Keratinocyte (primary cell): ENCODE data around the gene NR1H3. TPM values are rescaled to one million over a fixed set of nuclear protein-coding genes. Genes with fewer than 3 reads are reported as not detected.
"Not testable (repeated sequence)": the region's sequence is repeated elsewhere in the genome, so short reads cannot be mapped to it uniquely, and the experiment has no call there.

Experiments used
- DNase-seq: peaks from one replicate; pipeline ENCODE4 v3.0.0-alpha.2; 2011; ENCODE audit warnings: low read depth, missing footprints, low spot score
- FAIRE-seq: peaks from 2 replicates; lab custom pipeline; 2011; peaks lifted over from hg19 to GRCh38; lab: Jason Lieb, UNC
- H2AFZ ChIP-seq: 2 replicates; pipeline ENCODE4 v1.6.0; 2012; ENCODE audit warnings: low read length, control low read depth, inconsistent platforms; ENCODE audit not compliant: control insufficient read depth
- H3K27ac ChIP-seq: 2 replicates; pipeline ENCODE4 v1.5.1; 2011; ENCODE audit warnings: low read length; ENCODE audit not compliant: control insufficient read depth, insufficient read depth
- H3K27me3 ChIP-seq: 3 replicates; pipeline ENCODE4 v1.6.0; 2011; ENCODE audit warnings: low read length; ENCODE audit not compliant: control insufficient read depth, insufficient read depth; ENCODE audit errors: extremely low read depth
- H3K36me3 ChIP-seq, 2 experiments: 2 replicates in 1 of 2; 3 replicates in 1 of 2; pipeline ENCODE4 v1.5.1; 2011; ENCODE audit warnings: low read length in 2 of 2, mild to moderate bottlenecking in 1 of 2; ENCODE audit not compliant: control insufficient read depth in 2 of 2, insufficient read depth in 2 of 2; ENCODE audit errors: extremely low read depth in 1 of 2
- H3K4me1 ChIP-seq: 3 replicates; pipeline ENCODE4 v1.5.1; 2011; ENCODE audit warnings: low read length; ENCODE audit not compliant: control insufficient read depth, insufficient read depth; ENCODE audit errors: extremely low read depth
- H3K4me2 ChIP-seq: 3 replicates; pipeline ENCODE4 v1.6.0; 2011; ENCODE audit warnings: low read depth, low read length; ENCODE audit not compliant: control insufficient read depth, insufficient read depth; ENCODE audit errors: extremely low read depth
- H3K4me3 ChIP-seq, 3 experiments: fragments of 200-600 bp in 1 of 3; sonication (generic) in 1 of 3; 2 replicates in 2 of 3; 3 replicates in 1 of 3; pipeline ENCODE4 v1.5.1; 2011 to 2016; ENCODE audit warnings: low read length in 3 of 3, mild to moderate bottlenecking in 3 of 3, control low read depth in 2 of 3, inconsistent platforms in 1 of 3, low read depth in 1 of 3, mixed read lengths in 1 of 3, mixed run types in 1 of 3, moderate library complexity in 1 of 3; ENCODE audit not compliant: control insufficient read depth in 2 of 3, insufficient read depth in 2 of 3; ENCODE audit errors: extremely low read depth in 1 of 3
- H3K79me2 ChIP-seq: 2 replicates; pipeline ENCODE4 v1.6.0; 2012; ENCODE audit warnings: low read length; ENCODE audit not compliant: control insufficient read depth, insufficient read depth
- H3K9ac ChIP-seq: 3 replicates; pipeline ENCODE4 v1.6.0; 2011; ENCODE audit warnings: low read length; ENCODE audit not compliant: control insufficient read depth, insufficient read depth; ENCODE audit errors: extremely low read depth
- H3K9me1 ChIP-seq: 3 replicates; pipeline ENCODE4 v1.6.0; 2011; ENCODE audit warnings: low read length; ENCODE audit not compliant: control insufficient read depth, insufficient read depth; ENCODE audit errors: extremely low read depth
- H3K9me3 ChIP-seq: 2 replicates; pipeline ENCODE4 v1.5.1; 2012; ENCODE audit warnings: low read depth, low read length; ENCODE audit not compliant: control insufficient read depth
- H4K20me1 ChIP-seq: 3 replicates; pipeline ENCODE4 v1.6.0; 2011; ENCODE audit warnings: low read length; ENCODE audit not compliant: control insufficient read depth, insufficient read depth; ENCODE audit errors: extremely low read depth
- EZH2 ChIP-seq: IDR thresholded peaks from one replicate; pipeline ENCODE4 v1.6.1; 2012; ENCODE audit warnings: inconsistent platforms, mild to moderate bottlenecking, low read length, moderate library complexity
- dilution Hi-C: fragments of 300-500 bp; cut with MboI; formaldehyde crosslinking; loops from one replicate; pipeline ENCODE4 v1.7.0; 2020; ENCODE audit warnings: low sequenced_read_pairs; ENCODE audit not compliant: extremely low pct_ligation_motif_present
- polyA plus RNA-seq, 5 experiments: library from polyadenylated mRNA; depleted of rRNA in 3 of 5; stranded (reverse) in 3 of 5; stranded (forward) in 1 of 5; unstranded in 1 of 5; fragments of >200 nt; gene quantifications; 1 replicate in 1 of 5; 2 replicates in 3 of 5; 3 replicates in 1 of 5; pipeline versions ENCODE4 v1.2.1 to v1.2.3, GENCODE V29; 2011 to 2012; ENCODE audit warnings: missing spikeins in 2 of 5, low read depth in 1 of 5, low replicate concordance in 1 of 5
- TF ChIP-seq, protein P1 (sequence below), 3 experiments: IDR thresholded peaks in 1 of 3; conservative IDR thresholded peaks in 1 of 3; optimal IDR thresholded peaks in 1 of 3; 2 replicates in 2 of 3; 3 replicates in 1 of 3; pipeline versions ENCODE3 to v1.5.1; 2011; ENCODE audit warnings: low read length in 3 of 3, mild to moderate bottlenecking in 3 of 3, moderate library complexity in 2 of 3, control low read depth in 1 of 3, inconsistent platforms in 1 of 3; ENCODE audit not compliant: insufficient read depth in 2 of 3; ENCODE audit errors: extremely low read depth in 1 of 3

Gene NR1H3
- polyA plus RNA-seq, 1 donor (not counting 4 experiments of a cell fraction or from before 2014, with no cell fraction given), result 9.1 TPM

DNA sequence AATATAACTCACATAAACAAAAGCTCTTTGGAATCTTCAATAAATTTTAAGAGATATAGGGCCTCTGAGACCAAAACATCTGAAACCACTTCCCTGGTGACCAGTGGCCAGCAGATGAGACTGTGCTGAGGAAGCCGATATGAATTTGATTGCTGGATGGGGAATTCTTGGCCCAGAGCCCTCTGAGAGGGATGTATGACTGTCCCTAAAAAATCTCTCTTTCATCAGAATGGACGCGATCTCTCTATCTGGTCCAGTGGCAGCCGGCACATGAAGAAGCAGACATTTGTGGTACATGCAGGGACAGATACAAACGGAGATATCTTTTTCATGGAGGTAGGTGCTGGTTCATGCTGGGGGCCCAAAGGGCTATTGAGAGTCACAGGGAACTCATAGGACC, 57.2 kb downstream of the NR1H3 start:
- Histone ChIP-seq H3K4me1 (no peaks in the 10 kb centered on the region), H3K27me3 (no peaks in the 10 kb centered on the region), H3K9ac (no peak overlapping the region), H2AFZ (no peak overlapping the region), H3K9me1 (no peaks in the 10 kb centered on the region), H3K9me3 (no peaks in the 10 kb centered on the region), H3K27ac (no peak overlapping the region), H3K4me2 (no peak overlapping the region), H3K79me2 (no peaks in the 10 kb centered on the region), H3K36me3 (peaks cover 6 to 8% of the 10 kb centered on the region in 2 experiments), H3K4me3 (no peak overlapping the region), H4K20me1 (no peaks in the 10 kb centered on the region)
- dilution Hi-C loops, result no loop called here
- no peak for TF ChIP-seq EZH2
- TF ChIP-seq, protein P1, sequence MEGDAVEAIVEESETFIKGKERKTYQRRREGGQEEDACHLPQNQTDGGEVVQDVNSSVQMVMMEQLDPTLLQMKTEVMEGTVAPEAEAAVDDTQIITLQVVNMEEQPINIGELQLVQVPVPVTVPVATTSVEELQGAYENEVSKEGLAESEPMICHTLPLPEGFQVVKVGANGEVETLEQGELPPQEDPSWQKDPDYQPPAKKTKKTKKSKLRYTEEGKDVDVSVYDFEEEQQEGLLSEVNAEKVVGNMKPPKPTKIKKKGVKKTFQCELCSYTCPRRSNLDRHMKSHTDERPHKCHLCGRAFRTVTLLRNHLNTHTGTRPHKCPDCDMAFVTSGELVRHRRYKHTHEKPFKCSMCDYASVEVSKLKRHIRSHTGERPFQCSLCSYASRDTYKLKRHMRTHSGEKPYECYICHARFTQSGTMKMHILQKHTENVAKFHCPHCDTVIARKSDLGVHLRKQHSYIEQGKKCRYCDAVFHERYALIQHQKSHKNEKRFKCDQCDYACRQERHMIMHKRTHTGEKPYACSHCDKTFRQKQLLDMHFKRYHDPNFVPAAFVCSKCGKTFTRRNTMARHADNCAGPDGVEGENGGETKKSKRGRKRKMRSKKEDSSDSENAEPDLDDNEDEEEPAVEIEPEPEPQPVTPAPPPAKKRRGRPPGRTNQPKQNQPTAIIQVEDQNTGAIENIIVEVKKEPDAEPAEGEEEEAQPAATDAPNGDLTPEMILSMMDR (optimal IDR thresholded peaks at IDR 0.05 in 1 of 3, IDR thresholded peaks at IDR 0.05 in 1 of 3, conservative IDR thresholded peaks at IDR 0.05 in 1 of 3; ENCODE audit: extremely low read depth in 1 of 3, insufficient read depth in 2 of 3, low read length in 3 of 3), result no peak
- DNase-seq (no peak), FAIRE-seq (no peak)

DNA sequence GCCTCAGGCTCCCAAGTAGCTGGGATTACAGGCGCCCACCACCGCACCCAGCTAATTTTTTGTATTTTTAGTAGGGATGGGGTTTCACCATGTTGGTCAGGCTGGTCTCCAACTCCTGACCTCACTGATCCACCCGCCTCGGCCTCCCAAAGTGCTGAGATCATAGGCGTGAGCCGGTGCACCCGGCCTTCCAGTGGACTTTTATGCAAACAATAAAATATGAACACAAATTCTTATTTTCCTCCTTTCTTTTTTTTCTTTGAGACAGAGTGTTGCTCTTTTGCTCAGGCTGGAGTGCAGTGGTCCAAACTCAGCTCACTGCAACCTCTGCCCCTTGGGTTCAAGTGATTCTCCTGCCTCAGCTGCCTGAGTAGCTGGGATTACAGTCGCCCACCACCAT, 58.7 kb downstream of the NR1H3 start:
- dilution Hi-C loops, H3K9ac ChIP-seq, H4K20me1 ChIP-seq, H3K27me3 ChIP-seq, H3K9me3 ChIP-seq, H3K9me1 ChIP-seq, H2AFZ ChIP-seq, H3K27ac ChIP-seq, H3K36me3 ChIP-seq, H3K4me2 ChIP-seq, DNase-seq, H3K4me3 ChIP-seq, H3K79me2 ChIP-seq, FAIRE-seq, H3K4me1 ChIP-seq: not testable (repeated sequence)

GRCh38 chr11:47317064-47317828, 59.5 kb downstream of the NR1H3 start:
- Histone ChIP-seq H3K4me2 (no peak overlapping the region), H3K79me2 (no peaks in the 10 kb centered on the region), H4K20me1 (no peaks in the 10 kb centered on the region), H3K4me1 (no peaks in the 10 kb centered on the region), H3K27ac (no peak overlapping the region), H3K9me3 (no peaks in the 10 kb centered on the region), H3K27me3 (no peaks in the 10 kb centered on the region), H2AFZ (no peak overlapping the region), H3K9me1 (no peaks in the 10 kb centered on the region), H3K4me3 (no peak overlapping the region), H3K36me3 (peaks cover 1 to 12% of the 10 kb centered on the region in 2 experiments), H3K9ac (no peak overlapping the region)
- FAIRE-seq, result no peak
- TF ChIP-seq EZH2, result no peak
- TF ChIP-seq, protein P1 (optimal IDR thresholded peaks at IDR 0.05 in 1 of 3, IDR thresholded peaks at IDR 0.05 in 1 of 3, conservative IDR thresholded peaks at IDR 0.05 in 1 of 3; ENCODE audit: extremely low read depth in 1 of 3, insufficient read depth in 2 of 3, low read length in 3 of 3), result no peak
- DNase-seq, result no peak
- dilution Hi-C loops, result no loop called here
